Kidney (tissue), 14 donors: ENCODE measurements around the gene ZNF775. TPM values are rescaled to one million over a fixed set of nuclear protein-coding genes. Genes with fewer than 3 reads are reported as not detected.

Source experiments
- DNase-seq, 5 donors: peaks; one replicate each; pipeline ENCODE4 v3.0.0-alpha.2; 2013 to 2020
- FAIRE-seq: peaks from 2 replicates; lab custom pipeline; 2012; peaks lifted over from hg19 to GRCh38; lab: Jason Lieb, UNC
- H3K27ac ChIP-seq, 2 donors: one replicate each; pipeline ENCODE4 v1.7.0; 2013; ENCODE audit warnings: low read depth in 2 of 2, low read length in 2 of 2, inconsistent platforms in 1 of 2
- H3K27me3 ChIP-seq: one replicate; pipeline ENCODE4 v1.7.1; 2013; ENCODE audit warnings: low read length, inconsistent platforms; ENCODE audit not compliant: control insufficient read depth, insufficient read depth
- H3K36me3 ChIP-seq, 3 donors: one replicate each; pipeline versions ENCODE4 v1.7.0 to v1.7.1; 2013; ENCODE audit warnings: low read length in 3 of 3, control low read depth in 1 of 3, inconsistent platforms in 1 of 3; ENCODE audit not compliant: insufficient read depth in 3 of 3, control insufficient read depth in 2 of 3
- H3K4me1 ChIP-seq, 3 donors: one replicate each; pipeline versions ENCODE4 v1.7.0 to v1.7.1; 2013; ENCODE audit warnings: low read length in 3 of 3, inconsistent platforms in 1 of 3, low read depth in 1 of 3; ENCODE audit not compliant: control insufficient read depth in 2 of 3, insufficient read depth in 2 of 3
- H3K4me3 ChIP-seq, 3 donors: one replicate each; pipeline versions ENCODE4 v1.7.0 to v1.8.1; 2013; ENCODE audit warnings: low read length in 3 of 3, control low read depth in 1 of 3, inconsistent platforms in 1 of 3
- H3K9ac ChIP-seq, 3 donors: one replicate each; pipeline versions ENCODE4 v1.7.0 to v1.7.1; 2013; ENCODE audit warnings: low read length in 3 of 3, control low read depth in 1 of 3, inconsistent platforms in 1 of 3
- H3K9me3 ChIP-seq, 3 donors: one replicate each; pipeline versions ENCODE4 v1.7.0 to v1.7.1; 2013; ENCODE audit warnings: low read length in 3 of 3, control low read depth in 1 of 3, inconsistent platforms in 1 of 3; ENCODE audit not compliant: control insufficient read depth in 2 of 3, insufficient read depth in 1 of 3
- CTCF ChIP-seq: IDR thresholded peaks from 3 replicates; pipeline ENCODE4 v1.5.1; 2012; ENCODE audit warnings: mild to moderate bottlenecking, moderate library complexity, borderline replicate concordance; ENCODE audit not compliant: insufficient read depth; ENCODE audit errors: extremely low read depth
- intact Hi-C: fragments of 100-400 bp; cut with DNase I; formaldehyde crosslinking; loops from one replicate; pipeline ENCODE4 v1.11.1; 2022
- polyA plus RNA-seq: library from polyadenylated mRNA; stranded (reverse); fragments of 350-450 nt; fragmentation: Illumina TruSeq; extraction: RNeasy Lipid Tissue Mini Kit (QIAGEN cat#74804); gene quantifications from one replicate; pipeline ENCODE4 v1.2.3, GENCODE V29; 2014; ENCODE audit warnings: low read depth, low replicate concordance; ENCODE audit not compliant: insufficient read depth
- total RNA-seq: library from RNA; stranded (reverse); fragmentation: NEBNext Ultra II Directional; extraction: Animal tissue kit (Norgen Biotek cat#: 25700); gene quantifications from one replicate; pipeline ENCODE4 v1.2.1, GENCODE V29; 2021
- donor health status: control.
- donor health status: control.
- donor health status: control.
- donor health status: control.
- donor health status: control.
- donor health status: DM: yes; HTN: yes; CAD: no.
- donor health status: Normal renal cell carcinoma (clear cell type).

ZNF775 gene
- total and polyA plus RNA-seq, 2 donors from 2014 or later = 3.7 to 5.2 TPM

- no peaks in the 10 kb centered on the region for H3K9me3 ChIP-seq
- no peaks in the 10 kb centered on the region for H3K27me3 ChIP-seq
- peak overlapping the region in 1 of 3 donors; percentile 90 for H3K4me3 ChIP-seq
- TF ChIP-seq CTCF = no peak
- peak overlapping the region in 1 of 3 donors; percentile 89 for H3K9ac ChIP-seq
- intact Hi-C loops = no loop called here
- DNase-seq = no peak
- no peak overlapping the region for H3K27ac ChIP-seq
- FAIRE-seq = no peak
- H3K4me1 ChIP-seq = peaks cover 5 to 29% (median 13%) of the 10 kb centered on the region in 3 donors
- H3K36me3 ChIP-seq = peaks cover 5 to 12% (median 12%) of the 10 kb centered on the region in 3 donors
Observed at GRCh38 chr7:150370612-150371071, 8.5 kb upstream of the ZNF775 start.

- H3K27ac ChIP-seq = no peak overlapping the region
- H3K9ac ChIP-seq = no peak overlapping the region
Observed at GRCh38 chr7:150371131-150371995, 7.8 kb upstream of the ZNF775 start.

GRCh38 chr7:150371996-150372270, 7.2 kb upstream of the ZNF775 start:
- Histone ChIP-seq H3K4me3 (no peak overlapping the region), H3K36me3 (peaks cover 5 to 12% (median 12%) of the 10 kb centered on the region in 3 donors), H3K9ac (no peak overlapping the region), H3K9me3 (no peaks in the 10 kb centered on the region), H3K4me1 (peaks cover 5 to 31% (median 13%) of the 10 kb centered on the region in 3 donors), H3K27me3 (no peaks in the 10 kb centered on the region), H3K27ac (no peak overlapping the region)
- TF ChIP-seq CTCF = no peak
- intact Hi-C loops = no loop called here
- DNase-seq (peak in 1 of 5 donors; percentile 45), FAIRE-seq (no peak)

More at GRCh38 chr7:150371131-150371995, 7.8 kb upstream of the ZNF775 start:
- intact Hi-C loops = no loop called here
- Histone ChIP-seq H3K4me3 (no peak overlapping the region), H3K4me1 (peaks cover 5 to 31% (median 13%) of the 10 kb centered on the region in 3 donors), H3K36me3 (peaks cover 5 to 12% (median 12%) of the 10 kb centered on the region in 3 donors), H3K27me3 (no peaks in the 10 kb centered on the region), H3K9me3 (no peaks in the 10 kb centered on the region)
- TF ChIP-seq CTCF = no peak
- DNase-seq (no peak), FAIRE-seq (no peak)
